ENCODE data around the gene VAMP1.
"Not testable (repeated sequence)": the region's sequence is repeated elsewhere in the genome, so short reads cannot be mapped to it uniquely, and the experiment has no call there.

The VAMP1 gene

DNA sequence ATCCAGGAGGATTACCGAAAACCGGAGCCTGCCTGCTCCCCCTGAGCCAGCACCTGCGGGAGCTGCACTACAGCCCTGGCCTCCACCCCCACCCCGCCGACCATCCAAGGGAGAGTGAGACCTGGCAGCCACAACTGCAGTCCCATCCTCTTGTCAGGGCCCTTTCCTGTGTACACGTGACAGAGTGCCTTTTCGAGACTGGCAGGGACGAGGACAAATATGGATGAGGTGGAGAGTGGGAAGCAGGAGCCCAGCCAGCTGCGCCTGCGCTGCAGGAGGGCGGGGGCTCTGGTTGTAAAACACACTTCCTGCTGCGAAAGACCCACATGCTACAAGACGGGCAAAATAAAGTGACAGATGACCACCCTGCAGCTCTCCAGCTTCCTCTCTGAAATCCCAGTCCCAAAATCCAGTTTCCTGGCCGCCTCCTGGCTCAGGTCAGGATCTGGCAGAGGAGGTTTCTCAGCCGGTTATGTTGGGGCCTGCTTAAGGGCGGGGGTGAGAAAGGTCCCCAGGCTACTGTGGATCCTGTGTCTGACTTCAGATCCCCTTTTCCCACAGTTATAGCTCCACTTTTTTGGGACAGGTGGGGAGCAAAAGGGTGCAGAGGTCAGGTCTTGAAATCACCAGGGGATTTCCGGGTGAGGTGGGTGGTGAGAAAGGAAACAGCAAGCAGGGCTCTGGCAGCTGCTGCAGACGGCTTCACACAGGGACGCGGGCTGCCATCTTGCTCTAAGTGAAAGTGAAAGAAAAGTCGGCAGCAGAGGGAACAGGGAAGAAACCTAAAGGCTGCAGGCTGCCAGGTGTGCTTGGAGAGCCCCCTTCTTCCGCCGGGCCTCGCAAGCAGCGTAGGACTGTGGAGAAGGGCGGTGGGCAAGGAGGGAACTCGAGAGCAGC, 18.9 kb downstream of the VAMP1 start, which contains the start of gene TAPBPL:
TSS of gene TAPBPL (plus strand) at position 695 of the 897 bp plus-strand sequence. CDS start 207 bp downstream, outside the sequence.
- peak; percentile 93 for DNase-seq (ENCODE audit: low spot score)

DNA sequence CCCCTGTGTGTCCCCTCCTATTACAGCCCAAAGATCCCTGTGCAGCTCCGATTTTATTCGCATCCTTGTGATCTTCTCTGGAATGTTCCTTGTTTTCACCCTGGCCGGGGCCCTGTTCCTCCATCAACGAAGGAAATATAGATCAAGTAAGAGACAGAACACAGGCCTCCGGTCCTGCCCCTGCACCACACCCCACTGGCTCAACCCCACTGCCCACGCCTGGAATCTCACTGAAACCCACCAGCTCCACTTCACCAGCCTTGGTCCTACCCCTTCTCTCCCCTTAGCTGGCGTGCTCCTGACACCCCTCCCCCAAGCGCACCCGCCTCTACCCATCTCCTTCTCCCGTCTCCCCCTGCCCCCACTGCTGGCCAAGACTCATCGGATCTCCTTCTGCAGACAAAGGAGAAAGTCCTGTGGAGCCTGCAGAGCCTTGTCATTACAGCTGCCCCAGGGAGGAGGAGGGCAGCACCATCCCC, 19.6 kb downstream of the VAMP1 start:
- peak; percentile 55 for DNase-seq (ENCODE audit: low spot score)

GRCh38 chr12:6450091-6450868, 20.2 kb downstream of the VAMP1 start:
- DNase-seq (ENCODE audit: low spot score), result no peak

DNA sequence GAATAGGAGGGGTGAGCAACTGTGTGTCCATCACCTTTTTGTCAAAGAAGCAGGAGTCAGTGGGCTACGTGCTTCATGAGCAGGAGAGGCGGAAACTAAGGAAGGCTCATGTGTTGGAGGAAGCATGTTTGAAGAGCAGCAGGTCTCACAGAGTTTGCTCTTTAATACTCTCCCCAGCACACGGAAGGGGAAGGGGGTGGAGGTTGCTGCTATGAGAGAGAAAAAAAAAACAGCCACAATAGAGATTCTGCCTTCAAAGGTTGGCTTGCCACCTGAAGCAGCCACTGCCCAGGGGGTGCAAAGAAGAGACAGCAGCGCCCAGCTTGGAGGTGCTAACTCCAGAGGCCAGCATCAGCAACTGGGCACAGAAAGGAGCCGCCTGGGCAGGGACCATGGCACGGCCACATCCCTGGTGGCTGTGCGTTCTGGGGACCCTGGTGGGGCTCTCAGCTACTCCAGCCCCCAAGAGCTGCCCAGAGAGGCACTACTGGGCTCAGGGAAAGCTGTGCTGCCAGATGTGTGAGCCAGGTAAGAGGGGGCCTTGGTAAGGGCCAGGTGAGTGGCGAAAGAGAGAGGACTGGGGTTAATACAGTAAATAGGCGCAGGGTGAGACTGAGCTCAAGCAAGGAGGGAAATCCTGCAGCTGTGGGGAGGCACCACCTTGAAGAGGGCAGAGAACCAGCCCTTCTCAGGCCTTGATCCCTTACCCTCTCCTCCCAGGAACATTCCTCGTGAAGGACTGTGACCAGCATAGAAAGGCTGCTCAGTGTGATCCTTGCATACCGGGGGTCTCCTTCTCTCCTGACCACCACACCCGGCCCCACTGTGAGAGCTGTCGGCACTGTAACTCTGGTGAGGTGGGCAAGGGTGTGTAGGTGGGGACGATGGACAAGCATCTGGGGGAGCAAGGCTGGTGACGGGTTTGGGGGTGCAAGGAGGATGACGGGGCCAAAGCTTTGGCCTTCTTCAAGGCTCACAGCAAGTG, 25.5 kb downstream of the VAMP1 start, which contains the start of gene CD27:
TSS of gene CD27 (plus strand) at position 252 of the 985 bp plus-strand sequence. CDS start at position 393, 141 bp downstream.
- no peak for DNase-seq (ENCODE audit: low spot score)

- DNase-seq (ENCODE audit: low spot score), result no peak
Observed at GRCh38 chr12:6444031-6444430, 26.4 kb downstream of the VAMP1 start.

DNA sequence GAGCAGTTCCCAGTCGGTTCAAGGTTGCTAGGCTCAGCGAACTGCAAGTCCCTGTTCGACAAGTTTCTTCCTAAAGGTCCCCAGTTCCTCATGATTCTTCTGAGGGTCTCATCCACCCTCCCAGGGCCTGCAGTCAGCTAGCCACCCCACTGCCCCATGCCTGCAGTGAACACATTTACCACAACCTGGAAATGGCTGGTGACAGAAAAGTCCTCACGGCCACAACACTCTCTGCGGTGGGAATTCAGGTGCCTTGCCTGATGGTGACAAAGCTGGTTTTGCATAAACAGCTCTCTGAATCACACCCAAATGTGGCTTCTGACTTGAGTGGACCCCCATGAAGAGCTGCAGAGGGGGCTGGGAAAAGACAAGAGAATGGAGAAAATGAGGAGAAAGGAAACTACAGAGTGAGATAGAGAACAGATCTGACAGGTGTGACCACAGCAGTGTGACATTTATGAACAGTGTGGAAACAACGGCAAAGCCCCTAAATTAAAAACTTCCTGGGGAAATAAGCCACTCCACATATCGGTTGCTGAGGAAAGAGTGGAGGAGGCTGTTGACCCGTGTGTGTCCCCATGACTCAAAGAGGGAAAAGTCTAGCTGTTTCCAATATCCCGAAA, 27.0 kb downstream of the VAMP1 start:
- no peak for DNase-seq (ENCODE audit: low spot score)

DNA sequence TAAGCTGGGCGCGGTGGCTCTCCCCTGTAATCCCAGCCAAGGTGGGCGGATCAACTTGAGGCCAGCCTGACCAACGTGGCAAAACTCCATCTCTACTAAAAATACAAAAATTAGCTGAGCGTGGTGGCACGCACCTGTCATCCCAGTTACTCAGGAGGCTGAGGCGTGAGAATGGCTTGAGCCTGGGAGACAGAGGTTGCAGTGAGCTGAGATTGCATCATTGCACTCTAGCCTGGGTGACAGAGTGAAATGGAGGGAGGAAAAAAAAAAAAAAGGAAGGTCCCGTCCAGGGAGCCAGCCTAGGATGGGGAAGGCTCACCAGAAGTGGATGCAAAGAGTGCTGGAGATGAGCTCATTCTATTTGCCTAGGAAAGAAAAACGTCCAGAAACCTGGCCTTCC, 27.6 kb downstream of the VAMP1 start:
- no peak for DNase-seq (ENCODE audit: low spot score)

GRCh38 chr12:6440391-6440790, 30.1 kb downstream of the VAMP1 start:
- DNase-seq (ENCODE audit: low spot score), result no peak

GRCh38 chr12:6438345-6438744, 32.1 kb downstream of the VAMP1 start:
- DNase-seq (ENCODE audit: low spot score), result no peak

DNA sequence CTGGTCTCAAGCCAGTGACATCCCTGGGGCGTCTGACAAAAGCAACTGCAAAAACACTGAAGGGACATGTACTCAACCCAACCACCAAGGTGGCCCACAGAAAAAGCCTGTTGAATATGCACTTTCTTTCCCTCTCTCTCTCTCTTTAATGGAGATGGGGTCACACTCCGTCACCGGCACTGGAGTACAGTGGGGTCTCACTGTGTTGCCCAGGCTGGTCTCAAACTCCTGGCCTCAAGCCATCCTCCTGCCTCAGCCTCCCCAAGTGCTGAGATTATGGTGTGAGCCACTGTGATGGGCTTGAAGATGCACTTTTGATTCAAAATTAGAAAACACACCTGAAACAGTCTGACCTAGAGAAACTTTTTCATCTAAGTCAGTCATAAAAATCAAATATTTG, 32.9 kb downstream of the VAMP1 start:
- no peak for DNase-seq (ENCODE audit: low spot score)

DNA sequence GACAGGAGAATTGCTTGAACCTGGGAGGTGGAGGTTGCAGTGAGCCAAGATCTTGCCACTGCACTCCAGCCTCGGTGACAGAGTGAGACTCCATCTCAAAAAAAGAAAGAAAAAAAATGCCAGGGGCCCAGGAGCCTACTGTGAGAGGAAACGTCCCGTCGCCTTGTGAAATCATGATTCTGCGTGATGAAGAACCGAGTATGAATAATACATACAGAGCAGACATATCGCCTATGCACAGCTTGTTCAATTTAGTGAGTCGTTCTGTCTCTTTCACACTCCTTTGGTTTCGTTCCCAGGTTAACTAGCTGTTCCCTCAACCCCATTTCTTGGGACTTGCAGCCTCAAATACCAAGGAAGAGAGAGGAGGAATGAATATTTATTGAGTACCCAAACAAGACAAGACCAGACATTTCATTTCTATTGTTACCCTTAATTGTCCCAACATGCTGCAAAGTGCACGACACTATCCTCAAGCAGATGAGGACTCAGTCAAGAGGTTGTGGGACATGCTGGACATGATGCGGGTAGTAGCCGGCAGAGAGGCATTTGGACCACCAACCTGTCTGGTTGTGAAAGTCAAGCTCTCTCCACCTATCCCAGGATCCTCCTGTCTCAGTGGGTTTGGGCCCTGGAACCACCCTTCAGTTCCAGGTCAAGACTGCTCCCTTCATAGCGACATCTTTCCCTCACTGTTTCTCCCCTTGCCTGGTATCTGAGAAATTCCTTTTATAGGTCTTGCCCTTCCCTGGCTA, 34.3 kb downstream of the VAMP1 start:
- no peak for DNase-seq (ENCODE audit: low spot score)

- DNase-seq (ENCODE audit: low spot score), result no peak
Observed at GRCh38 chr12:6434205-6435140, 36.0 kb downstream of the VAMP1 start.

DNA sequence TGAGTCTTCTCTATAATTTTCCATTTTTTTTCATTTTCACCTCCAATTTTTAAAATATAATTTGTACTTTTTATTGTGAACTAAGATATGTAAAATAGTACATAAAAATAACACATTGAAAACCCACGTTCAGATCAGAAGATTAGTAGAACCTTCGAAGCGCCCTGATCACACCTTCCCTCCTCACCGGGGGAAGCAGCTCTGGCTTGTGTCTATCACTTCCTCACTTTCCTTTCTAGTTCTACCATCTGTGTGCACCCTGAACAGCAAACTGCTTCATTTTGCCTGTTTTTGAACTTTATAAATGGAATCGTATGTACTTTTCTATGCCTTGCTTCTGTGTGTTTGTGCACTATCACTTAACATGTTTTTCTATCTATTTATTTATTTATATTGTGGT, 37.5 kb downstream of the VAMP1 start:
- no peak for DNase-seq (ENCODE audit: low spot score)

DNA sequence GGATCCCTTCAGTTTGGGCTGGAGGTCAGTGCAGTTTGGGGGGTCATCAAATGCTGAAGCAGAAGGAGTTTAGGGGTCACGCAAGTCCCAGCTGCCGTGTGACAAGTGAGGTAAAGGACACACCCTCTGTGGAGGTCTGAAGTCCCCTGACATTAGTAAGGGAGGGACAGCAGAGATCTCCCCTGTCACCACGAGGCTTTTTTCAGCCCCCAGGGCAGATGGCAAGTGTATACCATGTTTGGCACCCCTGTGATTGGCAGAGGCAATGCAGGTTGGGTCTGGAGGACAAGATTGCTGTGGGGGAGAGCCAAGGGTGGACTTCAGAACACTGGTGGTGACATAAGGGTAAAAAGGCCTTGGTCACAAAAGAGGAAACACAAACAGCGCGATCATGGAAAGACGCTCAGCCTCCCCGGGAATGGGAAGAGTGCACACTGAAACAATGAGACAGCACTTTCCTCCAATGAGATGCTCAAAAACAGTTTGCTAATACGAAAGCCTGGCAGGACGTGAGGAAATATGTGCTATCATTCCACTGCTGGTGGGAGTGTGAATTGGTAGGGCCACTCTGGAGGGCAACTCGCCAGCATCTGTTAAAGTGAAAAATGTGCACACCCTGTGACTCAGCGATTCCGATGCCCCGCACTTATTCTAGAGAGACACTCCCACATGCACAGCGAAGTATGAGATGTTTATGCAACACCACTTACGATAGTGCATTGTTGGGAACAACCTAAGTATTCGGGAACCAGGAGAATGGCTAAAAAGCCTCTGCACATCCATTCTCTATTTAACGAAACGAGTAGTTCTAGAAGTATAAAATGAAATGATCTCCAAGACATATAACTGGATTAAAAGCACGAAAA, 40.1 kb downstream of the VAMP1 start:
- peak; percentile 92 for DNase-seq (ENCODE audit: low spot score)

GRCh38 chr12:6428326-6428725, 42.2 kb downstream of the VAMP1 start:
- no peak for DNase-seq (ENCODE audit: low spot score)

DNA sequence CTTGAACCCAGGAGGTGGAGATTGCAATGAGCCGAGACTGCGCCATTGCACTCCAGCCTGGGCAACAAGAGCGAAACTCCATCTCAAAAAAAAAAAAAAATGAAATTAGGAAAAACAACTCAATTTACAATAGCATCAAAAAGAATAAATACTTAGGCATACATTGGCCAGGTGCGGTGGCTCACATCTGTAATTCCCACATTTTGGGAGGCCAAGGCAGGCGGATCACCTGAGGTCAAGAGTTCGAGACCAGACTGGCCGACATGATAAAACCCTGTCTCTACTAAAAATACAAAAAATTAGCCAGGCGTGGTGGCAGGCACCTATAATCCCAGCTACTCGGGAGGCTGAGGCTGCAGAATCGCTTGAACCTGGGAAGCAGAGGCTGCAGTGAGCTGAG, 42.7 kb downstream of the VAMP1 start:
- DNase-seq (ENCODE audit: low spot score), result not testable (repeated sequence)

GRCh38 chr12:6426882-6427671, 43.4 kb downstream of the VAMP1 start:
- no peak for DNase-seq (ENCODE audit: low spot score)

Measured in GM03348 (cell line).